ENCODE measurements around the gene NRIP1.

DNA sequence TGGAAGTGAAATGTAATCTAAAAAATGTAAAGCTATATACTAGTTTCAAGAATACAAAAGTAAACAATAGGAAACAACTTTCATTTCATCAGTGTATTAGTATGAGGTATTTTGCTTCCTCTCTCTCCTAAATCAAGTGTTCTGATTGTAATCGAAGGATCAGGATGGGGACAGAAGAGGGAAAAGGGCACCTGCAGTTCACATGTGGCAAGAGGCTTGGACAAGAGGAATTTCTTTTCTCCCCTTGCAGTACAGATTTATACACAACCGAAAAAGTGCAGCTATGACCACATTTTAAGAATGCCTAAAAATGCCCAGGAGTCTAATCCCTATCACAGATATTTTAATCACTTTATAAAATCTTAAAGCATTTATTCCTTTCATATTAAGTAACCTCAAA, 63.7 kb downstream of the NRIP1 start:
- TF ChIP-seq POLR2A (IDR thresholded peaks at IDR 0.05) = no peak
- no peak for TF ChIP-seq EP300 (IDR thresholded peaks at IDR 0.05)
- TF ChIP-seq, protein P1, sequence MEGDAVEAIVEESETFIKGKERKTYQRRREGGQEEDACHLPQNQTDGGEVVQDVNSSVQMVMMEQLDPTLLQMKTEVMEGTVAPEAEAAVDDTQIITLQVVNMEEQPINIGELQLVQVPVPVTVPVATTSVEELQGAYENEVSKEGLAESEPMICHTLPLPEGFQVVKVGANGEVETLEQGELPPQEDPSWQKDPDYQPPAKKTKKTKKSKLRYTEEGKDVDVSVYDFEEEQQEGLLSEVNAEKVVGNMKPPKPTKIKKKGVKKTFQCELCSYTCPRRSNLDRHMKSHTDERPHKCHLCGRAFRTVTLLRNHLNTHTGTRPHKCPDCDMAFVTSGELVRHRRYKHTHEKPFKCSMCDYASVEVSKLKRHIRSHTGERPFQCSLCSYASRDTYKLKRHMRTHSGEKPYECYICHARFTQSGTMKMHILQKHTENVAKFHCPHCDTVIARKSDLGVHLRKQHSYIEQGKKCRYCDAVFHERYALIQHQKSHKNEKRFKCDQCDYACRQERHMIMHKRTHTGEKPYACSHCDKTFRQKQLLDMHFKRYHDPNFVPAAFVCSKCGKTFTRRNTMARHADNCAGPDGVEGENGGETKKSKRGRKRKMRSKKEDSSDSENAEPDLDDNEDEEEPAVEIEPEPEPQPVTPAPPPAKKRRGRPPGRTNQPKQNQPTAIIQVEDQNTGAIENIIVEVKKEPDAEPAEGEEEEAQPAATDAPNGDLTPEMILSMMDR (IDR thresholded peaks at IDR 0.05) = no peak

Measured in tibial nerve (tissue), 4 donors.